GM12874 (cell line): ENCODE measurements around the gene CAMK2N2.

Experiments
- CTCF ChIP-seq: IDR thresholded peaks from 2 replicates; pipeline ENCODE4 v1.5.1; 2011; ENCODE audit warnings: low read depth, mild to moderate bottlenecking, control low read depth, low read length, moderate library complexity; ENCODE audit not compliant: insufficient read depth

Gene CAMK2N2

GRCh38 chr3:184231671-184232070, 29.7 kb downstream of the CAMK2N2 start:
- TF ChIP-seq CTCF: no peak

- TF ChIP-seq CTCF: no peak
Observed at GRCh38 chr3:184230603-184231528, 30.5 kb downstream of the CAMK2N2 start.

GRCh38 chr3:184230081-184230602, 31.2 kb downstream of the CAMK2N2 start:
- TF ChIP-seq CTCF: no peak

GRCh38 chr3:184229394-184230080, 31.8 kb downstream of the CAMK2N2 start, which contains the start of gene VWA5B2:
Gene VWA5B2, plus strand, starts transcription at chr3:184229585. Its CDS starts 944 bp downstream, at chr3:184230529.
- TF ChIP-seq CTCF: peak; percentile 28; the same call in 1 of the 2 replicates

GRCh38 chr3:184228376-184229137, 32.8 kb downstream of the CAMK2N2 start:
- TF ChIP-seq CTCF: no peak

GRCh38 chr3:184227481-184227935, 33.8 kb downstream of the CAMK2N2 start:
- TF ChIP-seq CTCF: peak; percentile 98

GRCh38 chr3:184223946-184224345, 37.4 kb downstream of the CAMK2N2 start:
- TF ChIP-seq CTCF: no peak
